ENCODE data around the gene GTF3C5.
"Not testable (repeated sequence)": the region's sequence is repeated elsewhere in the genome, so short reads cannot be mapped to it uniquely, and the experiment has no call there.

Gene GTF3C5

DNA sequence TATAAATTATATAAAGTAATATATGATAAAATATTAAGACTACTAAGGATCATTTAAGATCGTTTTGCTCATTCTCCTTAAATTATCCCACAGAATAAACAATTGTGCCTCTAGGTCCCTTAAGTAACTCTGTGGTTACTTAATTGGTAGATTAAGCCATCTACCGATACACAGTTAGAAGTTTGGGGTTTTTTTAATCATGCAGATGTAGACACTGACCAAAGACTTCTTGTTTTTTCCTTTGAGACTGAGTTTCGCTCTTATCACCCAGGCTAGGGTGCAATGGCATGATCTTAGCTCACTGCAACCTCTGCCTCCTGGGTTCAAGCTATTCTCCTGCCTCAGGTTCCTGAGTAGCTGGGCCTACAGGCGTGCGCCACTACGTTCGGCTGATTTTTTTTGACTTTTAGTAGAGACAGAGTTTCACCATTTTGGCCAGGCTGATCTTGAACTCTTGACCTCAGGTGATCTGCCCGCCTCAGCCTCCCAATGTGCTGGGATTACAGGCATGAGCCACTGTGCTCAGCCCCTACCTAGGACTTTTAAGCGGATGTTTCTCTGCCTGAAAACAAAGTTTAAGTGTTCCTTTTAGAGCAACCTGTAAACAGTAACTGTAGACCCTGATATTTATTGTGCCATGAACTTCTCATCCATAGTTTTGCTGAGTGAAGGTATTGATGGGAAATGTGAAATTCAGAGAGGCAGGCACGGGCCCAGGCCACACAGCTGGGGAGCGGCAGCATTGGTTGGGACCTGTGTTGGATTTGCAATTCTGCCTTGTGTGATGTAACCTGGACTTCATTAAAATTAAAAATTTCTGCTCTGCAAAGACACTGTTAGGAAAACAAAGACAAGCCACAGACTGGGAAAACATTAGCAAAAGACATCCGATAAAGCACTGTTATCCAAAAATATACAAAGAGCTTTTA, 42.6 kb downstream of the GTF3C5 start:
- DNase-seq: no peak

GRCh38 chr9:133074111-133074651, 43.4 kb downstream of the GTF3C5 start:
- no peak for DNase-seq

GRCh38 chr9:133075925-133076630, 45.3 kb downstream of the GTF3C5 start:
- DNase-seq: no peak

DNA sequence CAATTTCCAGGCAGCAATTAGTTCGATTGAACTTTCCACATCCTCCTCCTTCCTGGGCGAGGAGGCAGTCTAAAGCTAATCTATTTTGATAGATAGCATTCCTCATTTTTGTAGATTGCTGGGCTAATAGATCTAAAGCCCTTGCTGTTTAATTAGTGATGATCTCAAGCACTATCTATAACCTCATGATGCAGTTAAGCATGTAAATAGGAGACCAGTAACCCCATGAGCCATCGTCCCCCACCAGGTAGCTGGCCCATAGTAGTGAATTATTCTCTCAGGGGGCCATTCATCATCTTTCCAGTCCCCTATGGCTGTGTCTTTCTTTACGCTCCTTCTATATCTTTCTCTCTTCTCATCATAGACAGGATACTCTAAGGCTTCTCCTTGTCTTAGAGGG, 45.9 kb downstream of the GTF3C5 start:
- DNase-seq: no peak

GRCh38 chr9:133078486-133078885, 47.7 kb downstream of the GTF3C5 start:
- no peak for DNase-seq

DNA sequence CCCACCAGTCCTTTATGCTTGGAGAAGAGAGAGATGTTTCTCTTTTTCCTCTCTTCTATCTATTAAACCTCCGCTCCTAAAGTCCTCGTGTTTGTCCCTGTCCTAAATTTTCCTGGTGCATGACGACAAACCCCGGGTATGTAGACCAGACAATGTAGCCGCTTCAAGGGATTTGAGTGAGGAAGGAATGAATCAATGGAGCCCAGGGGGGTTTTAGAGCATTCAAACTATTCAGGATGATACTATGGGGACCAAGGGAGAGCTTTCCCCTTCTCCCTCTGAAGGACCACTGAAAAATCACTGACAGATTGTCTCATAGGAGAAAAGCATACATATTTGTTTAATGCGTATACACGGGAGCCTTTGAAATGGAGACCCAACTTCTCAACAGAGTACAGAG, 49.4 kb downstream of the GTF3C5 start:
- no peak for DNase-seq

- not testable (repeated sequence) for DNase-seq
Observed at GRCh38 chr9:133080786-133081779, 50.3 kb downstream of the GTF3C5 start.

GRCh38 chr9:133081957-133082644, 51.3 kb downstream of the GTF3C5 start:
- not testable (repeated sequence) for DNase-seq

- not testable (repeated sequence) for DNase-seq
Observed at GRCh38 chr9:133083688-133084087, 52.9 kb downstream of the GTF3C5 start.

GRCh38 chr9:133086212-133086860, 55.5 kb downstream of the GTF3C5 start:
- not testable (repeated sequence) for DNase-seq

GRCh38 chr9:133086894-133087293, 56.1 kb downstream of the GTF3C5 start:
- no peak for DNase-seq

DNA sequence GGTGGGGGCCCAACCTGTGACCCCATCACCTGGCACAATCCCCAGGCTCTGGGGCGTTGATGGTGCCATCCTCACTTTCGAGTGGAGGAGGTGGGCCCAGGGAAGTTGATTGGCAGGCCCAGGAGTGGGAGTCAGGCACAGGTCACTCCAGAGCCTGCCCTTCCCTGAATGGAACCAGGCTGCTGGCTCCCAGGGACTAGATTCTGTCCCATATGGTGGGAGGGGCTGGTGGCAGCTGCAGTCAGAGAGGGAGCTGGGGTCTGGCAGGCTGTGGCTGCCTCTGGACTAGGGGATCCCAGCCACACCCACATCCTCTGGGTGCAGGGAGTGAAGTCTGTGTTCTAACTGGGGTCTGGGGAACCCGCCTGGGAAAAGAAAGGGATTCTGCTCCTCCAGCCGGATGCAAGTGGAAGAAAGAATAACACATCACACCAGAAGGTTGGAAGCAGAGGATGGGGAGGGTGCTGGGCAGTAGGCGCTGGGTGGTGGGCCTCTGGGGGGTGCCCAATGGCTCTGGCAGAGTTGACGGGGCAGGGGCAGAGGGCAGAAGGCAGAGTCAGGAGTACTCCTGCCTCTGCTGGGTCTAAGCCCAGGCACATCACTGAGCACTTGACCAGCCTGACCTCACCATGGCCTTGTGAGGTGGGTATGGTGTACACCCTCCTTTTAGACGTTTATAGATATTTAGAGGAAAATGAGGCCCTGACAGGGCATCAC, 56.8 kb downstream of the GTF3C5 start:
- no peak for DNase-seq

DNA sequence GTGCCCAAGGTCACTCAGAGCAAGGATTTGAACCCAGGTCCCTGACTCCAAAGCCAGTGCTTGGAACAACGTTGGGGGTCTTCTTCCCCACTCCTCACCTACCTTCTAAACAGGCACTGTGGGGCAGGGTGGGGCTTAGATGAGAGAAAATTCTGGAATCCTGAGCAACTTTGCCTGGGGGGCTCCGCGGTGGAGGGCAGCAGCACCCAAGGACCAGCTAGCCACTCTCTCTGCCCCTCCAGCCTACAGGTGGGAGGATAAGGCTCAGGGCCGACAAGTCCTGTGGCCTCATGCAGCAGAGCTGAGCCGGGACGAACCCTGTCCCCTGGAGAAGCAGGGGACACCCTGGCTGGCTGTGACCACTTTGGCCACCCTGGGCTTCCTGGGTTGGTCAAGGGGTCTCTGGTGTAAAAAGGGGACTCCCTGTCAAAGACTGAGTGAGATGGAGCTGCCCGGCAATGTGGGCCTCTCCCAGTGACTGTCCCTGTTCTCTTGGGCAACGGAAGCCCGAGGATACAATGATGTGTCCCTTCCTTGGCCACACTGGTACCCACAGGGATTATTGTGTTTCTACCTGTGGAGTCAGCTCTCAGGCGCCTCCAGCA, 57.5 kb downstream of the GTF3C5 start:
- no peak for DNase-seq

- DNase-seq: no peak
Observed at GRCh38 chr9:133088756-133089155, 58.0 kb downstream of the GTF3C5 start.

DNA sequence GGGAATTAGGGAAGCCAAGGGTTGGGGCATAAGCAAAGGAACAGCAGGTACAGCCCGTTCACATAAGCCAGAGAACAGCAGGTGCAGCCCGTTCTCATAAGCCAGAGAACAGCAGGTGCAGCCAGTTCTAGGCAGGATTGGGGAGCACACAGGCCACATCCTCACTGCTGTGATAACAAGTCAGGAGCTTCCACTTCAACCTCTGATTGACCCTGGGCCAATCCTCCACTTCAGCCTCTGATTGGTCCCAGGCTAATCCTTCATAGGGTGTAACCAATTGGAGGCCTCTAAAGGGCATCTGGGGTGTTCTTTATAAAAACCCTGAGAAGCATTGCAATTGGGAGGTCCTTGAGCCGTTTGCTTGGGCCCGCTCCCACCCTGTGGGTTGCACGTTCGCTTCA, 58.5 kb downstream of the GTF3C5 start:
- DNase-seq: peak; percentile 5

DNA sequence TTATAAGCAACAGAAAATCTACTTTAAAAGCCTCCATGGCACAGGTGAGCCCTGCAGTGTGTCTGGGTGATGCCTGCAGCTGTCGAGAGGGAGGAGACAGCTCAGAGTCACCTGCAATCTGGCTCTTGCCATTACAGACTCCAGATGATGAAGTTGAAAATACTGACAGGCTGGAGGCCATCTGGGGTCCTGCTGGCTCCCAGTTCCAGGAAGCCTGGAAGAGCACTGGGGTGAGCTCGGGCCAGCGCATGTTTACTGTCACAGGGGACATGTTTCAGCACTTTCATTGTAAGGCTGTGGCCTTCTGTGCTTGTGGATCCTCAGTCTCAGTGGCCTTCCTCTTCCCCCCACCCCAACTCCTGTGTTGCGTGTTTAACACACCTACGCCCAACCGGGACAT, 59.4 kb downstream of the GTF3C5 start:
- peak; percentile 69 for DNase-seq

- DNase-seq: no peak
Observed at GRCh38 chr9:133090752-133091385, 60.1 kb downstream of the GTF3C5 start.

- not testable (repeated sequence) for DNase-seq
Observed at GRCh38 chr9:133094351-133094750, 63.6 kb downstream of the GTF3C5 start.

GRCh38 chr9:133094842-133095393, 64.1 kb downstream of the GTF3C5 start:
- no peak for DNase-seq

Data from NCI-H1694 (cell line).